Measurements from ENCODE around the gene CNTLN.
A peak's percentile ranks its signal among the peaks of the same experiment; 100 is the strongest.
"Not testable (repeated sequence)": the region's sequence is repeated elsewhere in the genome, so short reads cannot be mapped to it uniquely, and the experiment has no call there.

CNTLN gene

GRCh38 chr9:17332115-17332514, 197.3 kb downstream of the CNTLN start:
- DNase-seq (ENCODE audit: low read depth) = no peak
- TF ChIP-seq CTCF (conservative IDR thresholded peaks at IDR 0.05; ENCODE audit: low read depth, low read length) = no peak
- H3K4me3 ChIP-seq (ENCODE audit: low read depth, low read length) = no peak overlapping the region

DNA sequence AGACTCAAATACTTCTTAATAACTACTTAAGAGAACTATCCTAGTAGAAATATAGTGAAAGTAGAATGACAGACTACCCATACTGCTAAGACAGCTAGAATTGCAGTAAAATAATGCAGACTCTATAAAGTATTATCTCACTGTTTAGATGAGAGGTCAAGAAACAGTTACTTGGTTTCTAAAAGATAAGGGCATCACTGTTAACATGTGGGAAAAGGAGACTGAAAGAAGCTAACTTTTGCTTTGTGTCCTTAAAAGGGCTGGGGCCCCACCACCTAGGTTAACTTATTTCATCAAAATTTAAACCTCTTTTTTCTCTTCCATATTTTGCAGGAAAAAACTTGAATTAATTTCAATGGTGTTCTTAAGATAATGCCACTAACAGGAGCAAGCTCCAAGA, 204.3 kb downstream of the CNTLN start:
- TF ChIP-seq CTCF (conservative IDR thresholded peaks at IDR 0.05; ENCODE audit: low read depth, low read length) = no peak
- no peak overlapping the region for H3K4me3 ChIP-seq (ENCODE audit: low read depth, low read length)
- DNase-seq (ENCODE audit: low read depth) = no peak

- H3K4me3 ChIP-seq (ENCODE audit: low read depth, low read length) = no peak overlapping the region
- TF ChIP-seq CTCF (conservative IDR thresholded peaks at IDR 0.05; ENCODE audit: low read depth, low read length) = no peak
- DNase-seq (ENCODE audit: low read depth) = no peak
Observed at GRCh38 chr9:17342696-17343095, 207.9 kb downstream of the CNTLN start.

DNA sequence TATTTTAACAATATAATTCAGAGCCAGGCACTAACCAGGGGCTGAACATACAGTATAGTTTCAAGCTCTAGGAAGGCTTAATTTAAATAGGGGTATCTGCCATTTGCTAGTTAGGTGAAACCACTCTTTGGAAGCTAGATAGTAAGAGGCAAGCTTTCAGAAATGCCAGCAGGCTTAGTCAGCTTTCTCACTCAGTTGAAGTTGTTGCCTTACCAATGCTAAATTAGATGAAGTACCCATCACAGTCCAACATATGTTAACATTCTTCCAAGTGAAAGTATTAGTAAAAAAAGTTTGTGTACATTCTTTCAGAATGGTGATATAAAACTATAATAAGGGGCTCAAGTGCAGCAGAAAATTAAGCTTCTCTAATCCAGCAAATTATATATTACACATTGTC, 215.0 kb downstream of the CNTLN start:
- no peak overlapping the region for H3K4me3 ChIP-seq (ENCODE audit: low read depth, low read length)
- DNase-seq (ENCODE audit: low read depth) = peak; percentile 66
- no peak for TF ChIP-seq CTCF (conservative IDR thresholded peaks at IDR 0.05; ENCODE audit: low read depth, low read length)

- DNase-seq (ENCODE audit: low read depth) = not testable (repeated sequence)
Observed at GRCh38 chr9:17354006-17354405, 219.2 kb downstream of the CNTLN start.

GRCh38 chr9:17361378-17361777, 226.5 kb downstream of the CNTLN start:
- H3K4me3 ChIP-seq (ENCODE audit: low read depth, low read length) = no peak overlapping the region
- no peak for TF ChIP-seq CTCF (conservative IDR thresholded peaks at IDR 0.05; ENCODE audit: low read depth, low read length)
- no peak for DNase-seq (ENCODE audit: low read depth)

More at GRCh38 chr9:17354006-17354405, 219.2 kb downstream of the CNTLN start:
- not testable (repeated sequence) for H3K4me3 ChIP-seq (ENCODE audit: low read depth, low read length)

- no peak for TF ChIP-seq CTCF (conservative IDR thresholded peaks at IDR 0.05; ENCODE audit: low read depth, low read length)
Observed at GRCh38 chr9:17367035-17367434, 232.2 kb downstream of the CNTLN start.

More at GRCh38 chr9:17367035-17367434, 232.2 kb downstream of the CNTLN start:
- no peak for DNase-seq (ENCODE audit: low read depth)
- no peak overlapping the region for H3K4me3 ChIP-seq (ENCODE audit: low read depth, low read length)

All from choroid plexus epithelial cell (primary cell).